Measurements from ENCODE around the gene SLC10A1.

The SLC10A1 gene

GRCh38 chr14:69773571-69774276 is 23.3 kb downstream of the SLC10A1 start:
- DNase-seq: no peak
- intact Hi-C loops (cut with DNase I): no loop called here

- intact Hi-C loops (cut with DNase I): no loop called here
- no peak for DNase-seq
These were observed 24.7 kb downstream of the SLC10A1 start for GRCh38 chr14:69772082-69773017.

GRCh38 chr14:69771136-69771535 is 25.9 kb downstream of the SLC10A1 start:
- no peak for DNase-seq
- intact Hi-C loops (cut with DNase I): no loop called here

DNA sequence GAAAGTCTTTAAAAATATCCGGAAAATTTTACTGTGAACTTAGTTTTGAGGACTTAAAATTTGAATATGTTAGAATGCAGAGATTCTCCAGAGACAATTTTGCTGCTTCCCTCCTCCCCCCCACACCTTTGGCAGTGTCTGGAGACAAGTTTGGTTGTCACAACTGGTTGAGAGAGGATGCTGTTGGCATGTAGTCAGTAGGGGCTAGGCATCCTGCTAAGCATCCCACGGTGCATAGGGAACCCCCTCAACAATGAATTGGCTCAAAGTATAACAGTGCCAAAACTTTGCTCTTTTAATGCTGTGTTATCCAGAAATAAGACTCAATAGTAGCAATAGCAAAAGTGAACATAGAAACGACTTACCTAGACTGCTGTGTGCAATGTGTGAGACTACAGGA is 26.5 kb downstream of the SLC10A1 start:
- DNase-seq: no peak
- intact Hi-C loops (cut with DNase I): no loop called here

- DNase-seq: no peak
- intact Hi-C loops (cut with DNase I): loop anchor here (5.0 kb wide), 1 partner anchor 157 kb away; the partner anchor contains the start of gene SUSD6
These were observed 27.4 kb downstream of the SLC10A1 start for GRCh38 chr14:69769623-69770022.

DNA sequence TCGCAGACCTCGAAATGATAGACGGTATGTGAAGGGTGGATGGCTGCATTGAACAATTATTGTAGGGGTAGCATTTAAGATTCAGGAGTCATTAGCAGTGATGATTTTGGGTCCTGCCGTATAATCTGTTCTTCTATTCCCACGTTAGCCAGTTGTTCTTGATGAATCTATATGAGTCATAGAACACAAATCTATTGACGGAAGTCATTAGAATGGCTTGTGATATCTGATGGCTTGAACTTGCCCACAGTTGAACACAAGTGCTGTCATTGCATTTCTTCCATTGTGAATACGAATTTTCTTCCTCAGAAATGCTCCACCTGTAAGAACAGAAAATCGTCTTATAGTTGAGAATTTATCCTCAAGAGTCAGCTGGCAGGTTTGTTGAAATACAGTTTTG is 28.2 kb downstream of the SLC10A1 start:
- intact Hi-C loops (cut with DNase I): loop anchor here (5.0 kb wide), 1 partner anchor 157 kb away; the partner anchor contains the start of gene SUSD6
- no peak for DNase-seq

GRCh38 chr14:69767369-69767999 is 29.6 kb downstream of the SLC10A1 start:
- intact Hi-C loops (cut with DNase I): loop anchor here (5.0 kb wide), 1 partner anchor 155 kb away; the partner anchor contains the start of gene SUSD6
- peak; percentile 66 to 96 (median 91) for DNase-seq

DNA sequence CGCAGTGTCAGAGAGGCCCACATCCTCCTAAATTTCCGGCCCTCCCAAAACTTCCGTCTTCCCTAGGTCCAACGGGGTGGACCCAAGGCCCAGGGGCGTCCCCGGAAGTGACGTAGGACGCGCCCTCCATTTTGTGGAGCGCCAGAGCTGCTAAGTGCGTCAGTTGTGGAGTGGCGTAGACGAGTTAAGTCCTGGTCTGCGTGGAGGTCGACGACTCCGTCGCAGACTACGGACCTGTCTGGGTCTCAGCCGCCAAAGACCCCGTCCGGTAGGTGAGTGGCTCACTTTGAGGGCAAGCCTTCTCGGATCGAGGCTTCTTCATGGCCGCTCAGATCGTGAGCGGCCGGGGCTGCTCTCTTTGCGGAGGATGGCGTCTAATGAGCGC is 30.1 kb downstream of the SLC10A1 start, which contains the start of gene SRSF5:
Gene SRSF5 (plus strand): TSS at position 159 of the 385 bp plus-strand sequence. CDS start 1,015 bp downstream, outside the sequence.
- intact Hi-C loops (cut with DNase I): loop anchor here (5.0 kb wide), 1 partner anchor 155 kb away; the partner anchor contains the start of gene SUSD6
- DNase-seq: peak; percentile 92 to 99 (median 97)

GRCh38 chr14:69763761-69764510 is 33.1 kb downstream of the SLC10A1 start:
- peak in 4 of 42 donors; percentile 8 to 29 (median 14) for DNase-seq
- intact Hi-C loops (cut with DNase I): no loop called here

- no peak for DNase-seq
- intact Hi-C loops (cut with DNase I): no loop called here
These were observed 36.2 kb downstream of the SLC10A1 start for GRCh38 chr14:69760810-69761209.

GRCh38 chr14:69756298-69756697 is 40.7 kb downstream of the SLC10A1 start:
- DNase-seq: no peak
- intact Hi-C loops (cut with DNase I): no loop called here

GRCh38 chr14:69755784-69756183 is 41.3 kb downstream of the SLC10A1 start:
- DNase-seq: no peak
- intact Hi-C loops (cut with DNase I): no loop called here

DNA sequence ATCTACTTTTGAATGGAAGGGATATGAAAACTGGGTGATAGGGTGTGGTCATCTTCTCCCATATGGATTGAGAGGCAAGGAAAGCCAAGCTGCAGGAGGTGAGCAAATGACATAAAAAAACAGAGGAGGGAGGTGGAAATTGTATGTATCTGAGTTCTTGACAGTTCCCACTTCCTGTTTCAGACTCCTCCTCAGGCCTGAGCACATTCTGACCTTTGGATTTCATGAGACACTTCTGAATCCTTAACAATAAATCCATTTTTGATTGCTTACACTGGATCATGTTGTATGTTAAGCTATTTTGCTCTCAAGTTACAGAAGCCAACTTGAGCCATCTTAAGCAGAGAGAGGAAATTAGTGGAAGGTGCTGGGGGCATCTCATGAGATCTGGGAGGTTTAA is 41.7 kb downstream of the SLC10A1 start:
- intact Hi-C loops (cut with DNase I): no loop called here
- no peak for DNase-seq

GRCh38 chr14:69754487-69754886 is 42.6 kb downstream of the SLC10A1 start:
- intact Hi-C loops (cut with DNase I): no loop called here
- no peak for DNase-seq

DNA sequence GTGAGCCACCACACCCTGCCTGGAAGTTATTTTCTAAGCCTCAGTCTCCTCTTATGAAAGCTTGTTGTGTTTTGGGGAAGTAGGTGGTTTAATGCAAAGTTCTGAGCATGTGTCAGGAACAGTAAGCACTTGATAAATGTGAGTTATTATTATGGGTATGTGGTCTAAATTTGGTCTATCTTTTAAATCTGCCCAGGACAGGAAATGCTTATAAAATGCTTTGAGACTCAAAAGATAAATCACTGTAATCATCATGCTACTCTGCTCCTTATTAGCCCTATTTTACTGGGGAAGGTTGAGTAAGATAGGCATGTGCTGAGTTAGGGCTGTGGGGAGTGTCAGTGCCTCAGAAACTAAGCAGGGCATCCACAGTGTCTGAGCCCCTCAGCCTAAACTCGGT is 43.2 kb downstream of the SLC10A1 start:
- intact Hi-C loops (cut with DNase I): no loop called here

GRCh38 chr14:69752773-69753172 is 44.3 kb downstream of the SLC10A1 start:
- intact Hi-C loops (cut with DNase I): no loop called here
- DNase-seq: no peak

More for the DNA sequence above, 43.2 kb downstream of the SLC10A1 start:
- no peak for DNase-seq

- intact Hi-C loops (cut with DNase I): no loop called here
- no peak for DNase-seq
These were observed 46.5 kb downstream of the SLC10A1 start for GRCh38 chr14:69750495-69750894.

DNA sequence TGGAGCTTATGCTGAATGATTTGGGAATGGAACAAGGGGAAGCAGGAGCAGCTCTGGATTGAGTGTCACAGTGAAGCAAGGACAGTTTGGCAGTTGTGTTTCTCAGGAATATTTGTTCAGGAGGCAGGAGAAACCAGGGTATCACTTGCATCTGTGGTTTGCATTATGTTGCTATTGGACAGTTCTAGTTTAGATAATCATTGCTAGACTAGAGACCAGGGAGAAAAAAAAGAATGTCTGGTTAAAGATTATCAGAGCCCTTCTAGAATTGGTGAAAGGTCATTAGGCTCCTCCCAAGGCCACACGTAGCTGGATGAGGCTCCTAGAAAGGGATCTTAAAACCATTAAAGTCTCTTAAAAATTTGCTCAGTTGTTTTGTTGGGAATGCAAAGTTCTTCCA is 47.1 kb downstream of the SLC10A1 start:
- intact Hi-C loops (cut with DNase I): no loop called here
- no peak for DNase-seq

DNA sequence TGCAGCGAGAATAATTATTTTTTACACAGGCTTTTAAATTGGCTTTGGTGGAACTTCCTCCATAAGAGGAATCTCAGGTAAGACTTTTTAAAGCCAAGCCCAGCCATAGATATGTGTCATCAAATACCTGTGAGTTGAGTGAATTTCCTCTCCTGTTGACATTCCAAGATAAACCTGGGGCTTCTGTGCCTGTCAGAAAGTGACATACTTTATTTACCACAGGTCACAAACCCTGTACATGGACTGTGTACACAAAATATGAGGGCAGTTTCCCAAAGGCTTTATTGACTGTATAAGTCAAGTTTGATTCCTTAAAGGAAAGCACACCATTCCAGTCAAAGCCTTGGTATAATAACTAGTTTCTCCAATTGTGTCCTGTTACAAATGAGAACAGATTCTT is 56.0 kb downstream of the SLC10A1 start:
- intact Hi-C loops (cut with DNase I): no loop called here
- no peak for DNase-seq

Data from head of caudate nucleus (tissue), 42 donors.